ENCODE data around the gene CYREN. TPM values are rescaled to one million over a fixed set of nuclear protein-coding genes. Genes with fewer than 3 reads are reported as not detected.
"Not testable (repeated sequence)": the region's sequence is repeated elsewhere in the genome, so short reads cannot be mapped to it uniquely, and the experiment has no call there.

The CYREN gene
- total RNA-seq, 2 experiments from 2014 or later = 14.0 to 15.8 TPM

DNA sequence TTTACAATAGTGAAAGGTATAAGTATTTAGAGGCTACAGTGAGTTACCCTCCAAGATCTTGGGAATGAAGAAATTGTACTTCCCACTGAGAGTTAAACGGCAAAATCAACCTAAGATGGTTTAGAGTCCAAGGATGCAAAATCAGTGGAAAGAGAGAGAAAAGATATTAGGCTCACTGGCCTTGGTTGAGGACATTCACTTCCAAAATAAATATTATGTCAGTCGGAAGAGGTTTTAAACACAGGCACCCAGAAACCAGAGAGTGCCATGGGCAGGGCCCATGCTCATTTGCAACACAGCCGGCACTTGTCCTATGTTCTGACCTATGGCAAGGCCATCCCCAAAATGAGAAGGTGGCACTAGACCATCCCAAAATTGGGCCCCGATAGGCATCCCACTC lies 44.7 kb upstream of the CYREN start:
- Histone ChIP-seq H3K36me3 (ENCODE audit: insufficient read depth, low read length) (no peaks in the 10 kb centered on the region), H3K4me1 (ENCODE audit: insufficient read depth, low read length) (peaks cover 15% of the 10 kb centered on the region), H3K4me3 (ENCODE audit: low read length) (no peak overlapping the region), H3K27ac (ENCODE audit: low read depth in 1 of 2, low read length in 2 of 2) (no peak overlapping the region), H3K27me3 (ENCODE audit: control insufficient read depth in 1 of 2, insufficient read depth in 2 of 2, low read length in 2 of 2) (no peaks in the 10 kb centered on the region), H3K9me3 (ENCODE audit: control insufficient read depth in 1 of 2, insufficient read depth in 1 of 2, low read length in 2 of 2) (no peaks in the 10 kb centered on the region)
- Mint-ChIP-seq H3K27ac (no peak overlapping the region), H3K36me3 (ENCODE audit: low read depth) (peaks cover 4% of the 10 kb centered on the region), H3K4me3 (no peak overlapping the region), H3K4me1 (ENCODE audit: low read depth) (peaks cover 16% of the 10 kb centered on the region), H3K27me3 (no peaks in the 10 kb centered on the region), H3K9me3 (no peaks in the 10 kb centered on the region)
- ATAC-seq (ENCODE audit: poor library complexity) = no peak
- ChIA-PET POLR2A (no interaction called here), CTCF (no interaction called here)
- intact Hi-C loops (cut with DNase I, micrococcal nuclease) = no loop called here
- no peak for DNase-seq
- TF ChIP-seq, protein P1, sequence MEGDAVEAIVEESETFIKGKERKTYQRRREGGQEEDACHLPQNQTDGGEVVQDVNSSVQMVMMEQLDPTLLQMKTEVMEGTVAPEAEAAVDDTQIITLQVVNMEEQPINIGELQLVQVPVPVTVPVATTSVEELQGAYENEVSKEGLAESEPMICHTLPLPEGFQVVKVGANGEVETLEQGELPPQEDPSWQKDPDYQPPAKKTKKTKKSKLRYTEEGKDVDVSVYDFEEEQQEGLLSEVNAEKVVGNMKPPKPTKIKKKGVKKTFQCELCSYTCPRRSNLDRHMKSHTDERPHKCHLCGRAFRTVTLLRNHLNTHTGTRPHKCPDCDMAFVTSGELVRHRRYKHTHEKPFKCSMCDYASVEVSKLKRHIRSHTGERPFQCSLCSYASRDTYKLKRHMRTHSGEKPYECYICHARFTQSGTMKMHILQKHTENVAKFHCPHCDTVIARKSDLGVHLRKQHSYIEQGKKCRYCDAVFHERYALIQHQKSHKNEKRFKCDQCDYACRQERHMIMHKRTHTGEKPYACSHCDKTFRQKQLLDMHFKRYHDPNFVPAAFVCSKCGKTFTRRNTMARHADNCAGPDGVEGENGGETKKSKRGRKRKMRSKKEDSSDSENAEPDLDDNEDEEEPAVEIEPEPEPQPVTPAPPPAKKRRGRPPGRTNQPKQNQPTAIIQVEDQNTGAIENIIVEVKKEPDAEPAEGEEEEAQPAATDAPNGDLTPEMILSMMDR (IDR thresholded peaks at IDR 0.05) = no peak

DNA sequence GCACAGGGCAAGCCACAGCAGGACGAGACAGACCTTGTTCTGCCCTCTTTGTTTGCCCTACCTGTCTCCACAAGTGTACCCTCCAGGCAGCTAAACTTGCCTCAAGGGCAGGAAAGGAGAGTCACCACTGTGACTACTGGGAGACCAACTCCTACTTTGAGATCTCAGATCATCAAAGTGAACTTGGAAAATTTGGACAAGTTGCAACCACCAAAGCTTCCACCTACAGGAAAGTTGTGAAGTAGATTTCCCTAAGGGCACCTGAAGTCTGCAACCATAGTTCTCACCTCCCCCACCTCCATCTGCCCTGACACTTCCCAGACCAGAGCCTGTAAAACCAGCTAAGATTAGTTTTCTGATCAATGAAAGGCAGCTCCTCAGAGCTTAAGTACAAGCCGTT lies 43.3 kb upstream of the CYREN start:
- H3K27ac ChIP-seq (ENCODE audit: low read depth in 1 of 2, low read length in 2 of 2) = no peak overlapping the region
- DNase-seq (no peak), ATAC-seq (ENCODE audit: poor library complexity) (no peak)
- Mint-ChIP-seq H3K4me1 (ENCODE audit: low read depth) (peaks cover 21% of the 10 kb centered on the region), H3K27me3 (no peaks in the 10 kb centered on the region), H3K9me3 (no peaks in the 10 kb centered on the region), H3K36me3 (ENCODE audit: low read depth) (peaks cover 4% of the 10 kb centered on the region), H3K27ac (peak overlapping the region; percentile 34), H3K4me3 (peak overlapping the region; percentile 57)
- H3K4me1 ChIP-seq (ENCODE audit: insufficient read depth, low read length) = peaks cover 25% of the 10 kb centered on the region
- ChIA-PET CTCF (no interaction called here), POLR2A (interaction anchor here (1.4 kb wide), 1 partner anchor 43 kb away, joined by 3 read pairs; the partner anchor contains the start of gene CYREN)
- H3K9me3 ChIP-seq (ENCODE audit: control insufficient read depth in 1 of 2, insufficient read depth in 1 of 2, low read length in 2 of 2) = no peaks in the 10 kb centered on the region
- no peaks in the 10 kb centered on the region for H3K27me3 ChIP-seq (ENCODE audit: control insufficient read depth in 1 of 2, insufficient read depth in 2 of 2, low read length in 2 of 2)
- TF ChIP-seq, protein P1 (IDR thresholded peaks at IDR 0.05) = no peak
- H3K4me3 ChIP-seq (ENCODE audit: low read length) = no peak overlapping the region
- intact Hi-C loops (cut with DNase I, micrococcal nuclease) = loop anchor here (5.0 kb wide), 8 partner anchors 47 to 897 kb away; partner anchors contain the start of genes AGBL3 (in 1 of the 2), AKR1B1 (in 1 of the 2), MTPN (in 1 of the 2) and NUP205 (in 1 of the 2)
- no peaks in the 10 kb centered on the region for H3K36me3 ChIP-seq (ENCODE audit: insufficient read depth, low read length)

DNA sequence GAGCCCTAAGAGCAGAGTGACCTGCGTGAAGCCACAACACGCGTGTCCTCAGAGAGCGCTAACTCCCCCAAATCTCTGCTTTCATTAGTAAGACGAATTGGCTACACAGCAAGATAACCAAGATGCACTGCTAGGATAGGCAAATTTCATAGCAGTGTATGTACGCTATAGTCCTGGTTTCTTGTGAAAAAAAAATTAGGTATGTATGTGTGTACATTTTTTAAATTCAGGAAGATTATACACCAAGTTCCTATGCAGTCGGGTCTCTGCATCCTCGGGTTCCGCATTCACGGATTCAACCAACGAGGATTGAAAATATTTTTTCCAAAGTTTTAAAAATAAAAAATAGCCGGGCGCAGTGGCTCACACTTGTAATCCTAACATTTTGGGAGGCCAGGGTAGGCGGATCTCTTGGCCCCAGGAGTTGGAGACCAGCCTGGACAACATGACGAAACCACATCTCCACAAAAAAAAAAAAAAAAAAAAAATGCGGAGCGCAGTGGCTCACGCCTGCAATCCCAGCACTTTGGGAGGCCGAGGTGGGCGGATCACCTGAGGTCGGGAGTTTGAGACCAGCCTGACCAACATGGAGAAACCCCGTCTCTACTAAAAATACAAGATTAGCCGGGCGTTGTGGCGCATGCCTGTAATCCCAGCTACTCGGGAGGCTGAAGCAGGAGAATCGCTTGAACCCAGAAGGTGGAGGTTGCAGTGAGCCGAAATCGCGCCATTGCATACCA lies 41.6 kb upstream of the CYREN start:
- intact Hi-C loops (cut with DNase I, micrococcal nuclease) = loop anchor here (1.0 to 5.0 kb wide), 11 partner anchors 45 to 895 kb away; partner anchors contain the start of genes AGBL3 (in 2 of the 2), AKR1B1 (in 1 of the 2), BPGM (in 1 of the 2) and MTPN (in 1 of the 2)
- not testable (repeated sequence) for H3K9me3 Mint-ChIP-seq; H3K9me3 ChIP-seq (ENCODE audit: control insufficient read depth in 1 of 2, insufficient read depth in 1 of 2, low read length in 2 of 2); H3K27me3 Mint-ChIP-seq; H3K36me3 ChIP-seq (ENCODE audit: insufficient read depth, low read length); DNase-seq; ATAC-seq (ENCODE audit: poor library complexity); H3K27me3 ChIP-seq (ENCODE audit: control insufficient read depth in 1 of 2, insufficient read depth in 2 of 2, low read length in 2 of 2)
- H3K4me3 Mint-ChIP-seq = peak overlapping the region; percentile 95
- ChIA-PET CTCF (interaction anchor here (0.7 to 1.9 kb wide), 2 partner anchors 226 to 227 kb away, joined by 4 to 6 read pairs; partner anchors contain the start of gene AGBL3), POLR2A (interaction anchor here (1.0 to 4.0 kb wide), 9 partner anchors 10 to 565 kb away, joined by 3 to 49 read pairs (median 7); partner anchors contain the start of genes AGBL3, CYREN, NUP205 and TMEM140)
- H3K4me1 Mint-ChIP-seq (ENCODE audit: low read depth) = peaks cover 38% of the 10 kb centered on the region
- peak overlapping the region; percentile 56 to 61 for H3K27ac ChIP-seq (ENCODE audit: low read depth in 1 of 2, low read length in 2 of 2)
- H3K27ac Mint-ChIP-seq = peak overlapping the region; percentile 92
- H3K36me3 Mint-ChIP-seq (ENCODE audit: low read depth) = peaks cover 17% of the 10 kb centered on the region
- H3K4me3 ChIP-seq (ENCODE audit: low read length) = peak overlapping the region; percentile 95
- peaks cover 37% of the 10 kb centered on the region for H3K4me1 ChIP-seq (ENCODE audit: insufficient read depth, low read length)

Measured in CD4-positive, alpha-beta T cell (primary cell).